ENCODE measurements around the gene SEMA4D.
A peak's percentile ranks its signal among the peaks of the same experiment; 100 is the strongest.

The SEMA4D gene

DNA sequence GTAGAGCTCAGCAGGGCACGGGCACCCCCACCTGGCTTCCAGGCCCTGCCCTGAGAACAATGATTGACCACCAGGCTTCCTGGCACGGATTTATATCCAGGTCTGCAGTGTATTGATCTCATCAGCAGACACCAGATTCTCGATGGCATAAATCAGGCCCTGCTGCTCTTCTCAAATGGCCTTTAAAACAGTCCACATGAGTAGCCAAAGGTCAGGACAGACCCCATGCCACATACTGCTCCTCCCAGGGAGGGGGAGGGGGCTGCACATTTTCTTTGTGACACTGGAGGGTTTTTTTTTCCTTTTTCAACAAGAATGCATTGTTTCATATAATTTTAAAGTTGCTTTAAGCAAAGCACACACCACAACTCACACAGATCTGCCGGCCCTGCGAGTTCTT lies 85.4 kb downstream of the SEMA4D start:
- no peak for DNase-seq (ENCODE audit: low read depth in 2 of 2)

DNA sequence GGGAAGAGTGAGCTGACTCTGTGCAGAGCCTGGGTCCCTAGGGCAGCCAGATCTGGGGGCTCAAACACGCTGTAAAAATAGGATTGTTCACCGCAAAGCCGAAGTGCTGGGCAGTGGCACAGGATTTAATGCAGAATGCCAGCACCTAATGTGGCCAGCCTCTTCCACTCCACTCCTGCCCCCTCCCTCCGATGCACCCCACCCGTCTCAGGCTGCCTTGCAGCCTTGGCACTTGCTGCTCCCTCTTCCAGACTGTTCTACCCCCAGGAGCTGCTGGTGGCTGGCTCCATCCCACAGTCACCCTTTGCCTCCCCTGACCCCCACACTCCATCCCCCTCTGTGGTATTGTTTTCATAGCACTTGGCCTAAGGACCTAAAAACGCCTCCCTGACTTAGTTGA lies 86.2 kb downstream of the SEMA4D start:
- no peak for DNase-seq (ENCODE audit: low read depth in 2 of 2)

DNA sequence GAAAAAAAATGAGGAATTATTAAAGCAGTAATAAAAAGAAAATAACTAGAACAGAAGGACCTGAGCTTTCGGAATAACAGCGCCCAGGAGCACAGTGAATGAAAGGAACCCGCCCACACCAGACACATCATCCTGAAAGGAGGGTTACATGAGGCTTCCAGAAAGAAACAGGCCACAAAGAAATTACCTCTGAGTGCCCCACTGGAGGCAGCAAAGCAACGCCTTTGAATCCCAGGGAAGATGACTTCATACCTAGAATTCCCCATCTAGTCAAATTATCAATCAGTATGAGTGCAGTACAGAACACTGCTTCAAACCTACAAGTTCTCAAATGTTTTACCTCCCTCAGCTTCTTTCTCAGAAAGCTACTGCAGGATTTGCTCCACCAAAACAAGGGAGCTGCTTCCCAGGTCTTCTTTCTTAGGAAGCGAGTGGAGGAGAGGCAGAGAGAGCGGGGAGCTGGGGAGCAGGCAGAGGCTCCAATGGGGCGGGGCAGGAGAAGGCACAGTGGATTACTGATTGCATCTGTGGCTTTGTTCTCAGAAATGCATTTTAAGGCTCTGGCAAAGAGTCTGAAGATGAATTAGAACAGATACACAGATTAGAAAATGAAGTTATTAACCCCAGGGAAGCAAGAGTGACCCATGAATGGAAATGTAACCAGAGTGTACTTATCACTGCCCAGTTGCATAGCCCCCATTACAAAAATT lies 87.1 kb downstream of the SEMA4D start:
- DNase-seq (ENCODE audit: low read depth in 2 of 2): no peak

DNA sequence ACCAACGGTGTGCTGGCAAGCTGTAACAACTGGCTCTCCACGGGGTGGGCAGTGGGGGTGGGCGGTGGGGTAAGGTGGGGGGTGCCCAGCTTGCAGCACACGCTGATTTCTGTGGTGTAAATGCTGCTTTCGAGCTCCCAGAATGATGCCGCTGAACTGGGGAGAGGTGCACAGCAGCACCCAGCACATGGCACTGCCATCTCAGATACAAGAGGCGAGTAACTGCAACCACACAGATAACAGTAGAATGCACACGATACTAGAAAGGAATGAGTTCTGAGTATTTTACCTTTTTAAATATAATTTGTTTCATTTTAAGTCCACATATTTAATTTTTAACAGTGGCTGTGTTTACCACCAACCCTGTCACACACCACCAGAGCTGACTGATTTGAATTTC lies 87.9 kb downstream of the SEMA4D start:
- no peak for DNase-seq (ENCODE audit: low read depth in 2 of 2)

DNA sequence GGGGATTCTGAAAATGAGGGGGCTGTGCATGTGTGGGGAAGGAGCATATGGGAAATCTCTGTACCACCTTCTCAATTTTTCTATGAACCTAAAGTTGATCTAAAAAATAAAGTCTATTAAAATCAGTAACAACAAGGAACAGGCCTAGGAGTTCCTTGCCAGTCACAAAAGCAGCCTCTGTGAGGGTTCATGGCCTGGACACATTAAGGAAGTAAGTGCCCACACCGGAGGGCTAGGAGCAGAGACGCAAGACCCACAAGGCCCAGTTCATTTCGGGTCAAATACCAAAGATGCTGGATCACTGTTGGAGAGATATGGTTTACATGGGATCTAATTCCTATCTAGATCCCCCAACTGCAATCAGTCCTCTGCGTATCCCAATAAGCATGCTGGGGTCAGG lies 88.4 kb downstream of the SEMA4D start:
- no peak for DNase-seq (ENCODE audit: low read depth in 2 of 2)

DNA sequence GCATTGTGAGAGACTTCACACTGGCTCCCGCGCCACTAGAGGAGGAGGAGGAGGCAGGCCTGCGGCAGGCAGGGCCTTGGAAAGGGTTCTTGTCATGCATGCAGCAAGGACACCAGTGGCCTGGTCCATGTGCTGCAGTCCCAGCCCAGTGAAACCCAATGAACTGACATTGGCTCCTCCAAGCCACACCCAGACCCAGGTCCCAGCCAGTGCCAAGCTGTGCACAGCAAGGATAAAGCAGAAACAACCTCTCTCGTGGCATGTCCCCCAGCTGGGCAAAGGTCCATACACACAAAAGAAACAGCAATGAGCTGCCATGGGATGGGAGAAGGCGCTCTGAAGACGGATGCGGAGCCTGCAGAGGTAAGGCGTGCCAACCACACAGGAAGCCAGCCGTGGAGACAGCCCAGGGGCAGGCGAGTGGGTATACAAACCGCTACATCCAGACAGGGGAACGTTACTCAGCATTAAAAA lies 89.2 kb downstream of the SEMA4D start:
- DNase-seq (ENCODE audit: low read depth in 2 of 2): no peak

DNA sequence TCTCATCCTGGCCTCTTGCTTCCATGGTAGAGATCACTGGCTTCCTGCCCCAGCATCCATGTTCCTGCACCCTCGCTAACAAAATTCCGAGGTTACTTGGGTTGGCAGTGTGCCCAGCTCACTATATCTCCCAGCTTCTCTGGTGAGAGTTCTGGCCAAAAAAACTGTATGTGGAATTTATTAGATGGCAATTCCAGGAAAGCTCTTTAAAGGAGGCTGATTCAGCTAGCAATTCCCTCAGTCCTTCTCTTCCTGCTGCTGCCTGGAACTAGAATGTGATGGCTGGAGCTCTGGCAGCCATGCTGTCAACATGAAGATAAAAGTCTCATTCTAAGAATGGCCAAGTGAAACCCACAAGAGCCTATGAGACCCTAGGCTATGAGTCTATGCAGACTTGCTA lies 90.8 kb downstream of the SEMA4D start:
- peak; percentile 23 to 34 for DNase-seq (ENCODE audit: low read depth in 2 of 2)

DNA sequence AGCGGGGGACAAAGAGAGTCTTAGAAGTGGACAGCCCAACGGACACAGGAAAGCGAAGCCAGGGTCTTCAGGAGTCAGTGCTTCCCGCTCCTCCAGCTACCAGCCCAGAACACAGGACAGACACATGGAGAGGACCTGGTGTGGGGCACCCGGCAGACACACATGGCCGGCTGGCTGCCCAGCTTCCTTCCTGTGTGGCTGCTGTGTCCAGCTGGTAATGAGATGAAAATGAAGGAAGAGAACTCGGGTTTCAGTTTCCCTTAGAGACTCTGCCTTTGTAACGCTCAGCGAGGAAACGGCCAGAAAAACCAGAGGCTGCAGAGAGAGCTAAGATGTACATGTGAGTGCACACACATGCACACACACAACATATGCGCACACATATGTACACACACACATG lies 92.1 kb downstream of the SEMA4D start:
- no peak for DNase-seq (ENCODE audit: low read depth in 2 of 2)

DNA sequence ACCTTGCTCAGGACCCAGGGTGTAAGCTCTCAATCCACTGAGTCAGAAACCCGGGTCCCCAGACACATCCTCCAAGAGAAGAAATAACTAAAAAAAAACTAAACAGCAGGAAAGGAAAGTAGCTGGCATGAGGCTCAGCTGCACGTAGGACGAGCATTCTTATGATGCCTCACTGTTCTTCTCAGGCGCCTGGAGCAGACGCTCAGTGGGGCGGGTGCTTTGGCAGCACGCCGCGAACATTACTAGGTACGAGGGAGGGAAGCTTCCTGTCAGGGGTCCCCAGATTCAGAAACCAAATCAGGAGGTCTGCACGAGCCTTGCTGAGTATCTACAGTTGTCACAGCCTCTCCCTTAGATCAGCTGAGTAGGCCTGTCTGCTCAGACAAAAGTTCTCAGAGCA lies 93.8 kb downstream of the SEMA4D start:
- no peak for DNase-seq (ENCODE audit: low read depth in 2 of 2)

DNA sequence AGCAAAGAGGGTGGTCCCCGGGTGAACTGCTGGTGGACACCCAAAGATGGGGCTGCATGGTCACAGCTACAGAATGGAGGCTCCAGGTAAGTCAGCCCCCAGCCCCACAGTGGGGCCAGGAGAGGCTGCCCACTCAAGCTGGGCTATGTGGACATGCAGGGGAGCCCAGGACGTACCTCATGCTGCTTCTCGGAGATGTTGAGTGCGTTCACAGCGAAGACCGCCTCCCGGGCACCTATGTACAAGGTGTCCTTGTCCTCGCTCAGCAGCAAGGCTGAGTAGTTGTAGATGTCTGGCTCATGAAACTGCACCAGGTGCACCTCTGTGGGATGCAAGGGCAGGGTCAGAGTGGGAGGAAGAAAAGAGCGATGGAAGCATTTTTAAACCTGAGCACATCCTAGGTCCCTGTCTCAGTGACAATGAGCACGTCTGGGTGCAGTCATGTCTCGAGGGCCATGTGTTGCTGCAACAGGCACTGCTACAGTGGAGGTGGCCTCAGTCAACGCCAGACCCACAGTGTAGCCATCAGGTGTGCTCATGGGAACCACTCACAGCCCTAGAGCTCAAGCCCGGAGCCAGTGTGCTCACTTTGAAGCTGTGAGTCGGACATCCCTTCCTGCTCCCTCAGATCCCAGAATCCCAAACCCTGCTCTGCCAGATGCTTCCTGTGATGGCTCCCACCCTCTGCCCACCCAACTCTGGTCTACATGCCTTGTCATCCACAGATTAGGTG lies 95.1 kb downstream of the SEMA4D start:
- no peak for DNase-seq (ENCODE audit: low read depth in 2 of 2)

DNA sequence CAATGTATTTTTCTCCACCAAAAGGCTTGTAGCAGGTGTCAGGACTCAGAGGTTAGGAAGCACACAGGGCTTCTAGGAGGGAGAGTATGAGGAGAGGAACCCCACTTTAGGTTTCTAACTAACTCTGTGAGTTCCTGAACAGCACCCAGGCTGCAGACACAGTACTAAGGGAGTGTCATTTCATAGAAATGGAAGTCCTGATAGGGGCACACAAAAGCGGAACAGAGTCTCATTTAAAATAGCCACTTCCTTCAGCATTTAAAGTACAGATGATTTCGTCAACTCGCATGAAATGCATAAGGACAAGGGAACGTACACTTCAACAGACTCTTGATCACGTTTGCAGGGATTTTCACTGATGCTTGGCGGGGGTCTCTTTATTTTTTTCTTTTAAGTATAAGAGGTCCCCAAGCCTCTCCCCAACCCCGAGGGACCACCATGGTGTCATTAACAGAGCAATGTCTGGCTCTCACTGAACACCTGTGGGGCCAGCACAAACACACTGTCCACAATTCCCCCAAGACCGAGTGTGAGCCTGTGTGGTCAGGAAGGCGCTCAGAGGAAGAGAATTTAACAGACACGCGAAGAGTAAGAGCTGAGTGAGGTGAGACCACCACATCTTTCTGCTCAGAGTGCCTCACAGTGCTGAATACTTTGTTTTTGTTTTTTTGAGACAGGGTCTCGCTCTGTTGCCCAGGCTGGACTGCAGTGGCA lies 97.4 kb downstream of the SEMA4D start:
- DNase-seq (ENCODE audit: low read depth in 2 of 2): no peak

DNA sequence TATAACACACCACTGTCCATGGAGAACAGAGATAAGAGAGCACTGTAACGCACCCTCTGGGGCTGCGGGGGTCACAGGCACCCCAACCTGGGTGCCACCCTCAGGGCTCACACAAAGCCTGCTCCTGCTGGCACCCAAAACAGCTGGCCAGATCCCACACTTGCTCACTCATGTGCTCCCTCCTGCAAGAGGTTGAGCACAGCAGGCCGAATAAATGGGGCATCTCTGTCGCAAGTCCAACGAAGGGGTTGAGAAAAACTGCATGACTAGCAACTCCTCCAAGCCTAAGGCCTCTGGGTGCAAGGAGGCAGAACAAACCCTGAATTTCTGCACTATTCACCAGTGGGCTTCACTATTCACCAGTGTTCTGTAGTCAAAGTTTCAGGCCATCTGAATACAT lies 99.3 kb downstream of the SEMA4D start:
- no peak for DNase-seq (ENCODE audit: low read depth in 2 of 2)

DNA sequence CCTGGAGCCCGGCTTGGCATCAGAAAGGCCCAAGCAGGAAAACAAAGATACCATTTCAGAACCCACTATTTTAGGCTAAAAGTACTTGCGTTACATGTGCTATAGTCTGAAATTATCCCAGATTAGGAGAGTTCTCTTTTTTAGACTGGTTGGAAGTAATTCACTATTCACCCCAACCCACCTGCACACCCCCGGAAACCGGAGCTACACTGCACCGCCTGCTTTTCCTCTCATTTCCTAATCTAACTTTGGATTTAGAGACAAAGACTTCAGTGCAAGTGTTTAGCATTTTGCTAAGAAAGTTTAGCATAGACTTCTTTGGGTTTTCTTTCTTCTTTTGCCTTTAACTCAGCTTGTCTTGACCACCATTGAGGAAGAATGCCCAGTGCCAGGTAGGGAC lies 100.4 kb downstream of the SEMA4D start:
- no peak for DNase-seq (ENCODE audit: low read depth in 2 of 2)

DNA sequence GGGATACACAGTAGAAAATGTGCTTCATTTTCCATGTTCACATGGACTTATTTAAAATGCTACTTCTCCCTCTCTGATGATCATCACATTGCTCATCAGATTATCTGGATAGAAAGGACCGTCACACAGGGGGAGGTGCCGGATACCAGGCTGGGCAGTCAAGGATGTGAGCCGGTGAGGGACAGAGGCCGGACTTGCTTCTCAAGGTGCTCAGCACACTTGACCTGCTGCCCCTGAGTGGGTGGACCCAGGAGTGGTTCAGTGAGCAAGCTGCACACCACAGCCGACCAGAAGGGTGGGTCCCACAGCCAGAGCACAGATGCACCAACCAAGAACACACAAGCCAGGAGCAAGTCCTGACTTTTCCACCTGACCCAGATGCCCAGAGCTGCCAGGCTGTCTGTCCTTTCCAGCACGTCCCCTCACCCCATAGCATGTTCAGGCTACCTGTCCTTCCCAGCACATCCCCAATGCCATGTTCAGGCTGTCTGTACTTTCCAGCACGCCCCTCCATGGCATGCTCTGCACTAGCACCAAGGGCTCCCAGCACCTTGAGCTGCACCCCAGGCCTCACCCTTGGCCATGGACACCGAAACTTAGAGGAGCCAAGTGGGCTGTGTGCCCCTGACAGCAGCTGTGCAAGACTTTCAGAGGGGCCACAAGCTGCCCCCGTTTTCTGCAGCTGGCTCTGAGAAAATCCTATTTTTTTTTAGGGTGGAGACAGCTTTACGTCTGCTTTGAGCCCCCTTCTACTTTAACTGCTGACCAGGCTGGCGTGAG lies 101.8 kb downstream of the SEMA4D start:
- DNase-seq (ENCODE audit: low read depth in 2 of 2): no peak

DNA sequence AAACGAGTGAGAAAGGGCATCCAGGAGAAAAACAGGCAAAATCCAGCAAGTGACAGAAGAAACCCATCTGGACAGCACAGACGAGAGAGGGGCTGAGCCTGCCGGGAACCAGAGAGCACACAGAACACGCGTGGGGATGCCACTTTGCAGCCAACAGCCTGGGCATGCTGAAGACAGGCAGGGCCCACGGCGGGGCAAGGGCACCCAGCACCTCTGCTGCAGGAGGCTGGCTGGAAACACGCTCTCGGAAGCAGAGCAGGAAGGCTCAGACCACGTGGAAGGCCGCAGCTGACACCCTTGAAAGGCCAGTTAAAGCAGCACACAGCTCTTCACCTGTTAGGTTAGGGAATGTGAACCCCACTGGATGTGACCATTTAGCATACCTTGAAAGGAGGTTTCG lies 103.5 kb downstream of the SEMA4D start:
- DNase-seq (ENCODE audit: low read depth in 2 of 2): no peak

DNA sequence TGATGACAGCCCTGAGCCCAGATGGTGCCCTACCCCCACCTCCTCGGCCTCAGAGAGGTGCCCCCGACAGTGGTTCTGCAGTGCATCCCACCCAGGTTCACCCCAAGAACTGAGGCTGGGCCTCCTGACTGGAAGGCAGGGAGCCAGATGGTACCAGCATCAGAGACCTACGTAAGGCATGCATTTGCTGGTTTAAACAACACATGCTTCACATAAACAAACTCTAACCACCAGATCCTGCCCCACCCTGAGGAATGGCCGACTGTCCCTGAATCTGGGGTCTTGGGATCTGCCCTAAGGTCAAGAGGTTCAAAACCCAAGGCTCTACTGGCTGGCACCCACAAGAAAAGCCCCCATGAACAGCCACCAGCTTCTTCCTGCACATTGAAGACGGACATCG lies 106.3 kb downstream of the SEMA4D start:
- DNase-seq (ENCODE audit: low read depth in 2 of 2): no peak

DNA sequence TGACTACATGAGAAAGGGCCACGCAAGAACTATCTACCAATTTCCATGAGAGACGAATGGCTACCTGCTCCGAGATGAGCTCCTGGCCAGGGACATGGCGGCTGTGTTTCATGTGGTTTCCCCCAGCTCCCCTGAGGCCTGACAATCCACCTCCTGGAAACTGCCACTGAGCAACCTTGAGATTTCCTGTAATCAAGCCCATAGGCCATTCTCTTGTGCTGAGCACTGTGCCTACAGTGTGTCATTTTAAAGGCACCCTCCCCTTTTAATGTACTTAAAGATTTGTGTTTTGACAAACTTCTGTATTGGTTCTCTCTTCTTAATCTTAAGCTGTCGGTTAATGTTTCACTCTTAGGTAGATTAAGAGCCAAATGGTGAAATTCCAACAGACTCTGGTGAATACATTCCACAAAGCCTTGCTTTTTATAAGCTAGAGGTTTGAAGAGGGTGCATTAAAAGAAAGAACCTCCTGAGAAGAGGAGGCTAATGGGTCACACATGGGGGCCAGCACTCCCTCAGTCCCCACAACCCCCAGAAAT lies 107.3 kb downstream of the SEMA4D start:
- no peak for DNase-seq (ENCODE audit: low read depth in 2 of 2)

DNA sequence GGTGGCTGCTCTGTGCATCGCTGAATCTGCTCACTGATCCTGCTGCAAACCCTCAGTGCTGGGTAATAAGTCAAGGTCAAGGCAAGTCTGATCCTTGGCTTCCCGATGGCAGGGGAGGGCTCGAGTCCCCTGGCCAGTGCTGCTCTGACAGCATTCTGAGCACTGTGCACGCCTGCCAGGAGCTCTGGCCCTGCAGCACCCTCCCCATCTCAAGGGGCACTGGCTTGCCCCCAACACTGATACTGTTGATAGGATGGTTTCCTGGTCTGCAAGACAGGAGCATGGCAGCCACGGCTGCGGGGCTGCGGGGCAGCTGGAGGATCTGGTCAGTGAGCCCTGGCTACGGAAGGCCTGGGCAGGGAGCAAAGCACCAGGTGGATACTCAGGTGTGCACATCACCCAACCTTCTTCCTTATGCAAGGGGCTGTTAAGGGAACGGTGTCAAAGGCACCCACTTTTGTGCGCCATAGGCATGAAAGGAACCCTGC lies 107.8 kb downstream of the SEMA4D start:
- no peak for DNase-seq (ENCODE audit: low read depth in 2 of 2)

DNA sequence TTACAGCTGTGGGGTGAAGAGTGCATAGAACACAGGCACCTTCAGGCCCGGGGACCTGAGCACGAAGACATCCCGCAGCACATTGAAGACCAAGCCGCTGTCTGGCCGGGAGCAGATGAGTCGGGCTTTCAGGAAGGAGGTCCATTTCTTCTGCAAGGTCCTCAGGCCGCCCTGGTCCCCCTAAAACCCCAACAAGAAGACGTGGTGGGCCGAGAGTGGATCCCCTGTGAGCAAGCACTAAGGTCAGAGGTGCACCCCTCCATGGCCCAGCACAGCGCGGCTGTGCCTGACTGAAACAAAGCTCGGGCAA lies 109.1 kb downstream of the SEMA4D start:
- no peak for DNase-seq (ENCODE audit: low read depth in 2 of 2)

DNA sequence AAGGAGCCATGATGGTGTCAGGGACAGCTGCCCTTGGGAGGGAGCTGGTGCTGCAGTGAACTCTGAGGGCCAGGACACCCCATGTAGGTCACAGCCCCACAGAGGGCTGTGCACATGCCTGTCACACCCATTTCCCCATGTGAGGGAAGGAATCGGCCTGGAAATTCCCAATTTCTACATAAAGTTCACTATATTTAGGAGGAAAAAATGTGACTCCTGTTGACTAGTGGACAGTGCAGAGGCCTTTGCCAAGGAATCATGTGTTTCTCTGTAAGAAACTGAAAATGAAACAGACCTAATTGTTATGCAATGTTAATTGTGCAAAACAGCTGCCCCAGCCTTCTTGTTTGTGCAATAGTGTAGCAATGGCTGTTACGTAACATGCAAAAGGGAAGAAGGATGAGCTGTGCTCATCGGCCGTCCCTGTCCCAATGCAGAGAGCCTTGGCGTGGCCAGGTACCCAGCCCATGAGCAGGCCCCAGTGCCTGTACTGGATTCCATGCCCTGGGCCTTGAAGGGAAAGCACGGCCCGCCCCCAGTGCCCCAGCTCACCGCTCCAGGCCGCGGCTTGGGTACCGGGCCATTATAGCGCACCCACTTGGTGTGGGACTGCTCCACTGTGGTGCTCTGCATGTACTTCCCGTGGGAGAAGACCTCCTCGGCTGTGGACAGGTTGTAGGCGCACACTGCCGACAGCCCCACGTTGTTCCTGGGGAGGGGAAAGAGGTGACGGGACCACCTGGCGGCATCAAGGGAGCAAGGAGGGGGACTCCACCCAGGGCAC lies 109.6 kb downstream of the SEMA4D start:
- peak; percentile 55 to 59 for DNase-seq (ENCODE audit: low read depth in 2 of 2)
